Central memory CD8-positive, alpha-beta T cell (primary cell): Measurements from ENCODE around the gene VSTM2B.
A peak's percentile ranks its signal among the peaks of the same experiment; 100 is the strongest.
"Not testable (repeated sequence)": the region's sequence is repeated elsewhere in the genome, so short reads cannot be mapped to it uniquely, and the experiment has no call there.

Experiments used
- ATAC-seq: fragments of 150-1000 bp; cut with Tn5 transposase; replicated peaks from 2 replicates; pipeline ENCODE4 v1.10.0; 2022; ENCODE audit warnings: mild to moderate bottlenecking, moderate FRiP score, moderate number of reproducible peaks; ENCODE audit not compliant: poor library complexity, severe bottlenecking; ENCODE audit errors: extremely low read depth
- DNase-seq, 2 donors: peaks; one replicate each; pipeline ENCODE4 v3.0.0; 2021; ENCODE audit warnings: low spot score in 2 of 2
- H3K27ac Mint-ChIP-seq: one replicate; pipeline ENCODE4 v1.8.0; 2022; ENCODE audit warnings: low read depth, mild to moderate bottlenecking, moderate library complexity, mixed read lengths
- H3K27me3 Mint-ChIP-seq: one replicate; pipeline ENCODE4 v1.8.0; 2022; ENCODE audit warnings: mixed read lengths
- H3K36me3 Mint-ChIP-seq: one replicate; pipeline ENCODE4 v1.8.0; 2022; ENCODE audit warnings: mild to moderate bottlenecking, moderate library complexity, mixed read lengths; ENCODE audit not compliant: insufficient read depth
- H3K4me1 Mint-ChIP-seq: one replicate; pipeline ENCODE4 v1.8.0; 2022; ENCODE audit warnings: mixed read lengths
- H3K4me3 Mint-ChIP-seq: one replicate; pipeline ENCODE4 v1.8.0; 2022; ENCODE audit warnings: mild to moderate bottlenecking, moderate library complexity, mixed read lengths
- H3K9me3 Mint-ChIP-seq: one replicate; pipeline ENCODE4 v1.8.0; 2022; ENCODE audit warnings: mixed read lengths

VSTM2B gene

DNA sequence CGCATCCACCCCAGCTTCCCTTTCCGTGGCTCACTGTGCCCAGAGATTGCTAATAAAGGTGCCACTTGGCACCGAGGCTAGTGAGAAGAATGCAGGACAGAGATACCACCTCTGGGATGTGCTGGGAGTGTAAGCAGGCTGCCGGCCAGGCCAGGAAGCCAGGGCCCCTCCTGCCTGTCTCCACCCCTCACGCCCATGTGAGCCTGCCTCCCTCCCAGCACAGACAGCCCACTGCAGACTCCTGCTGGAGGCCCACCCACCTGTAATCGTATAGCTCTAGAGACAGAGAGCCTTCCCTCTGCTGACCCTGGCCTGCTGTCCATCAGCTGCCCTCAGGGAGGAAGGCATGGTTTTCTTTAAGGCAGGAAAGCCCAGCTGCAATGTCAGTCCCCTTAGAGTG lies 13.9 kb downstream of the VSTM2B start:
- H3K4me3 Mint-ChIP-seq = no peak overlapping the region
- no peaks in the 10 kb centered on the region for H3K9me3 Mint-ChIP-seq
- ATAC-seq (no peak), DNase-seq (no peak)
- peaks cover 2% of the 10 kb centered on the region for H3K27me3 Mint-ChIP-seq
- H3K4me1 Mint-ChIP-seq = no peaks in the 10 kb centered on the region
- H3K27ac Mint-ChIP-seq = no peak overlapping the region
- H3K36me3 Mint-ChIP-seq = no peaks in the 10 kb centered on the region

- H3K27me3 Mint-ChIP-seq = no peaks in the 10 kb centered on the region
- no peak overlapping the region for H3K27ac Mint-ChIP-seq
- ATAC-seq (no peak), DNase-seq (no peak)
- H3K4me3 Mint-ChIP-seq = no peak overlapping the region
- H3K4me1 Mint-ChIP-seq = no peaks in the 10 kb centered on the region
- no peaks in the 10 kb centered on the region for H3K9me3 Mint-ChIP-seq
- no peaks in the 10 kb centered on the region for H3K36me3 Mint-ChIP-seq
These were observed 14.3 kb downstream of the VSTM2B start for GRCh38 chr19:29540114-29540513.

DNA sequence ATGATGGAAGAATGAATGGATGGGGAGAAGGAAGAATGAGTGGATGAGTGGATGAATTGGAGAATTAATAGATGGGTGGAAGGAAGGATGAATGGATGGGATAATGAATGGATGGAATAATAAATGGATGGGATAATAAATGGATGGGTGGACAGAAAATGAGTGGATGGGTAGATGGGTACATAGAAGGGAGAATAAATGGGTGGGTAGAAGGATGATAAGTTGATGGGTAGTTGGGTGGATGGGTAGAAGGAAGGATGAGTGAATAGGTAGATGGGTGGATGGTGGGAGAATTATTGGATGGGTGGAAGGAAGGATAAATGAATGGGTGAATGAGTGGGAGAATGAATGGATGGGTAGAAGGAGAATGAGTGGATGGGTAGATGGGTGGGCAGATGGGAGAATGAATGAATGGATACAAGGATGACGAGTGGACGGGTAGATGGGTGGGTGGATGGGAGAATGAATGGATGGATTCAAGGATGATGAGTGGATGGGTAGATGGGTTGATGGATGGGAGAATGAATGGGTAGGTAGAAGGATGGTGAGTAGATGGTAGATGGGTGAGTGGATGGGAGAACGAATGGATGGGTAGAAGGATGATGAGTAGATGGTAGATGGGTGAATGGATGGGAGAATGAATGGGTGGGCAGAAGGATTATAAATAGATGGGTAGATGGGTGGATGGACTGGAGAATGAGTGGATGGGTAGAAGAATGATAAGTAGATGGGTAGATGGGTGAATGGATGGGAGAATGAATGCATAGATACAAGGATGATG lies 15.9 kb downstream of the VSTM2B start:
- Mint-ChIP-seq H3K4me1 (no peaks in the 10 kb centered on the region), H3K4me3 (no peak overlapping the region), H3K27me3 (no peaks in the 10 kb centered on the region), H3K36me3 (no peaks in the 10 kb centered on the region), H3K9me3 (no peaks in the 10 kb centered on the region), H3K27ac (no peak overlapping the region)
- DNase-seq = no peak
- no peak for ATAC-seq

- Mint-ChIP-seq H3K4me1 (no peaks in the 10 kb centered on the region), H3K4me3 (no peak overlapping the region), H3K36me3 (no peaks in the 10 kb centered on the region), H3K27me3 (peaks cover 2% of the 10 kb centered on the region), H3K9me3 (no peaks in the 10 kb centered on the region), H3K27ac (no peak overlapping the region)
- DNase-seq (no peak), ATAC-seq (no peak)
These were observed 16.5 kb downstream of the VSTM2B start for GRCh38 chr19:29542327-29542726.

GRCh38 chr19:29542776-29543175 lies 17.0 kb downstream of the VSTM2B start:
- peaks cover 7% of the 10 kb centered on the region for H3K27me3 Mint-ChIP-seq
- ATAC-seq = no peak
- H3K36me3 Mint-ChIP-seq = no peaks in the 10 kb centered on the region
- no peak for DNase-seq
- no peaks in the 10 kb centered on the region for H3K9me3 Mint-ChIP-seq
- H3K27ac Mint-ChIP-seq = no peak overlapping the region
- H3K4me3 Mint-ChIP-seq = no peak overlapping the region
- H3K4me1 Mint-ChIP-seq = no peaks in the 10 kb centered on the region

GRCh38 chr19:29543381-29543780 lies 17.6 kb downstream of the VSTM2B start:
- no peak for DNase-seq
- Mint-ChIP-seq H3K36me3 (no peaks in the 10 kb centered on the region), H3K27me3 (peaks cover 9% of the 10 kb centered on the region), H3K4me1 (no peaks in the 10 kb centered on the region), H3K27ac (no peak overlapping the region), H3K4me3 (no peak overlapping the region), H3K9me3 (no peaks in the 10 kb centered on the region)
- ATAC-seq = no peak

GRCh38 chr19:29544656-29545360 lies 19.0 kb downstream of the VSTM2B start:
- no peaks in the 10 kb centered on the region for H3K36me3 Mint-ChIP-seq
- ATAC-seq (no peak), DNase-seq (no peak)
- H3K27me3 Mint-ChIP-seq = peaks cover 9% of the 10 kb centered on the region
- no peaks in the 10 kb centered on the region for H3K9me3 Mint-ChIP-seq
- no peak overlapping the region for H3K4me3 Mint-ChIP-seq
- no peaks in the 10 kb centered on the region for H3K4me1 Mint-ChIP-seq
- no peak overlapping the region for H3K27ac Mint-ChIP-seq

DNA sequence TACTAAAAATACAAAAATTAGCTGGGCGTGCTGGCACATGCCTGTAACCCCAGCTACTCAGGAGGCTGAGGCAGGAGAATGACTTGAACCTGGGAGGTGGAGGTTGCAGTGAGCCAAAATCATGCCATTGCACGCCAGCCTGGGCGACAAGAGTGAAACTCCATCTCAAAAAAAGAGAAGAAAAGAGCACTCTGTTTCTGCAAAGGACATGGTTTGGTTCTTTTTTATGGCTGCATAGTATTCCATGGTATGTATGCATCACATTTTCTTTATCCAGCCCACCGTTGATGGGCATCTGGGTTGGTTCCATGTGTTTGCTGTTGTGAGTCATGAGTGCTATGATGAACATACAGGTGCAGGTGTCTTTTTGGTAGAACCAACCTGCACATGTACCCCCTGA lies 19.7 kb downstream of the VSTM2B start:
- not testable (repeated sequence) for H3K36me3 Mint-ChIP-seq, H3K4me1 Mint-ChIP-seq, H3K4me3 Mint-ChIP-seq, ATAC-seq, H3K27ac Mint-ChIP-seq, DNase-seq, H3K27me3 Mint-ChIP-seq, H3K9me3 Mint-ChIP-seq

GRCh38 chr19:29545866-29546582 lies 20.2 kb downstream of the VSTM2B start:
- no peak overlapping the region for H3K4me3 Mint-ChIP-seq
- no peak overlapping the region for H3K27ac Mint-ChIP-seq
- no peak for ATAC-seq
- no peaks in the 10 kb centered on the region for H3K4me1 Mint-ChIP-seq
- no peaks in the 10 kb centered on the region for H3K9me3 Mint-ChIP-seq
- H3K36me3 Mint-ChIP-seq = no peaks in the 10 kb centered on the region
- H3K27me3 Mint-ChIP-seq = peaks cover 9% of the 10 kb centered on the region
- DNase-seq = no peak

GRCh38 chr19:29546583-29547190 lies 20.9 kb downstream of the VSTM2B start:
- no peak for DNase-seq
- no peaks in the 10 kb centered on the region for H3K36me3 Mint-ChIP-seq
- ATAC-seq = no peak
- no peak overlapping the region for H3K4me3 Mint-ChIP-seq
- peaks cover 11% of the 10 kb centered on the region for H3K27me3 Mint-ChIP-seq
- H3K9me3 Mint-ChIP-seq = no peaks in the 10 kb centered on the region
- H3K27ac Mint-ChIP-seq = no peak overlapping the region
- H3K4me1 Mint-ChIP-seq = no peaks in the 10 kb centered on the region

- H3K9me3 Mint-ChIP-seq = no peaks in the 10 kb centered on the region
- H3K36me3 Mint-ChIP-seq = no peaks in the 10 kb centered on the region
- H3K4me1 Mint-ChIP-seq = no peaks in the 10 kb centered on the region
- H3K27ac Mint-ChIP-seq = peak overlapping the region; percentile 16
- ATAC-seq = no peak
- no peak overlapping the region for H3K4me3 Mint-ChIP-seq
- DNase-seq = no peak
- H3K27me3 Mint-ChIP-seq = peaks cover 18% of the 10 kb centered on the region
These were observed 21.7 kb downstream of the VSTM2B start for GRCh38 chr19:29547361-29547960.

DNA sequence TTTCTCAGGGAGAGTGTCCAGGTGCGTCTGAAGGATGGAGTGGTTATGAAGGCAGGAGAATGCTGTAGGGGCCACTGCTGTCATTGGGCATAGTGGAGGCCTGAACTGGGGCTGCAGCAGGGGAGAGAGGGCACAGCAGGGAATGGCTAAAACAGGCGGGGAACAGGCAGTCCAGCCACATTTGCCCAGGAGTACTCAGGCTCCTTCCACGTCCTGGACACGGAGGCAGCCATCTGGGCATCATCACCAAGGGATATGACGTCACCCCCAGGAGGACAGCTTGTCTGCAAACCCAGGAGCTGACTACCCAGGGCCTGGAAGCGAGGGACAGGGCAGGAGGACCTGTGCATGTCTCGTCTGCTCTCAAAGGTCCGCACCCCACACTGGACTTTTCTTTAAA lies 22.2 kb downstream of the VSTM2B start:
- no peak overlapping the region for H3K27ac Mint-ChIP-seq
- ATAC-seq = no peak
- no peak for DNase-seq
- H3K4me3 Mint-ChIP-seq = no peak overlapping the region
- H3K36me3 Mint-ChIP-seq = no peaks in the 10 kb centered on the region
- H3K27me3 Mint-ChIP-seq = peaks cover 21% of the 10 kb centered on the region
- H3K9me3 Mint-ChIP-seq = no peaks in the 10 kb centered on the region
- no peaks in the 10 kb centered on the region for H3K4me1 Mint-ChIP-seq
